ENCODE measurements around the gene RCCD1. TPM values are rescaled to one million over a fixed set of nuclear protein-coding genes. Genes with fewer than 3 reads are reported as not detected.

Gene RCCD1
- total RNA-seq, 1 experiment from 2014 or later: 29.0 TPM

DNA sequence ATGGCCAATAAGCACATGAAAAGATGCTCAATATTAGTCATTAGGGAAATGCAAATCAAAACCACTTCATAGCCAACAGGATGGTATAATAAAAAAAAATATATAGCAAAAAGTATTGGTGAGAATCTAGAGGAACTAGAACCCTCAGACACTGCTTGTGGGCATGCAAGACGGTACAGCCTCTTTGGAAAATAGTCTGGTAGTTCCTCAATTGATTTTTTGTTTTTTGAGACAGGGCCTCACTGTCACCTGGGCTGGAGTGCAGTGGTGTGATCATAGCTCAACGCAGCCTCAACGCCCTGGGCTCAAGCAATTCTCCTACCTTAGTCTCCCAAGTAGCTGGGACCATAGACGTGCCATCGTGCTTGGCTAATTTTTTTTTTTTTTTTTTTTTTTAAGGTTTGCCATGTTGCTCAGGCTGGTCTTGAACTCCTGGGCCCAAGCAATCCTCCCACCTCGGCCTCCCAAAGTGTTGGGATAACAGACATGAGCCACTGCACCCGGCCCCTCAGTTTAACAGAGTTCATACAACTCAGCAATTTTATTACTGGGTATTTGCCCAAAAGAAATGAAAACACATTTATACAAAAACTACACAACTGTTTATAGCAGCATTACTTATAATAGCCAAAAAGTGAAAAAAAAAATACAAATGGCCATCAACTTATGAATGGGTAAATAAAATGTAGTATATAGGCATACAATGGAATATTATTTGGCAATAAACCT is 34.5 kb downstream of the RCCD1 start:
- Mint-ChIP-seq H3K27me3 (ENCODE audit: insufficient read depth, unreplicated experiment) (no peaks in the 10 kb centered on the region), H3K9me3 (ENCODE audit: unreplicated experiment) (no peaks in the 10 kb centered on the region), H3K4me1 (ENCODE audit: insufficient read depth, unreplicated experiment) (peaks cover 26% of the 10 kb centered on the region), H3K4me3 (ENCODE audit: unreplicated experiment) (no peak overlapping the region), H3K36me3 (ENCODE audit: insufficient read depth, unreplicated experiment) (peaks cover 6% of the 10 kb centered on the region), H3K27ac (ENCODE audit: low read depth, unreplicated experiment) (peak overlapping the region; percentile 98)
- intact Hi-C loops (cut with micrococcal nuclease): no loop called here
- TF ChIP-seq, protein P1, sequence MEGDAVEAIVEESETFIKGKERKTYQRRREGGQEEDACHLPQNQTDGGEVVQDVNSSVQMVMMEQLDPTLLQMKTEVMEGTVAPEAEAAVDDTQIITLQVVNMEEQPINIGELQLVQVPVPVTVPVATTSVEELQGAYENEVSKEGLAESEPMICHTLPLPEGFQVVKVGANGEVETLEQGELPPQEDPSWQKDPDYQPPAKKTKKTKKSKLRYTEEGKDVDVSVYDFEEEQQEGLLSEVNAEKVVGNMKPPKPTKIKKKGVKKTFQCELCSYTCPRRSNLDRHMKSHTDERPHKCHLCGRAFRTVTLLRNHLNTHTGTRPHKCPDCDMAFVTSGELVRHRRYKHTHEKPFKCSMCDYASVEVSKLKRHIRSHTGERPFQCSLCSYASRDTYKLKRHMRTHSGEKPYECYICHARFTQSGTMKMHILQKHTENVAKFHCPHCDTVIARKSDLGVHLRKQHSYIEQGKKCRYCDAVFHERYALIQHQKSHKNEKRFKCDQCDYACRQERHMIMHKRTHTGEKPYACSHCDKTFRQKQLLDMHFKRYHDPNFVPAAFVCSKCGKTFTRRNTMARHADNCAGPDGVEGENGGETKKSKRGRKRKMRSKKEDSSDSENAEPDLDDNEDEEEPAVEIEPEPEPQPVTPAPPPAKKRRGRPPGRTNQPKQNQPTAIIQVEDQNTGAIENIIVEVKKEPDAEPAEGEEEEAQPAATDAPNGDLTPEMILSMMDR (IDR thresholded peaks at IDR 0.05; ENCODE audit: unreplicated experiment): no peak
- POLR2A ChIA-PET: interaction anchor here (0.7 to 4.5 kb wide), 7 partner anchors 12 to 755 kb away, joined by 3 to 20 read pairs (median 5); partner anchors contain the start of genes CIB1, GDPGP1, RCCD1 and UNC45A
- BruUV-seq (replicated peaks): no TSS peak
- CTCF ChIA-PET: interaction anchor here (0.7 to 7.1 kb wide), 3 partner anchors 28 to 952 kb away, joined by 3 to 65 read pairs (median 5); no protein-coding TSS in a partner anchor
- DNase-seq (ENCODE audit: unreplicated experiment): no peak

DNA sequence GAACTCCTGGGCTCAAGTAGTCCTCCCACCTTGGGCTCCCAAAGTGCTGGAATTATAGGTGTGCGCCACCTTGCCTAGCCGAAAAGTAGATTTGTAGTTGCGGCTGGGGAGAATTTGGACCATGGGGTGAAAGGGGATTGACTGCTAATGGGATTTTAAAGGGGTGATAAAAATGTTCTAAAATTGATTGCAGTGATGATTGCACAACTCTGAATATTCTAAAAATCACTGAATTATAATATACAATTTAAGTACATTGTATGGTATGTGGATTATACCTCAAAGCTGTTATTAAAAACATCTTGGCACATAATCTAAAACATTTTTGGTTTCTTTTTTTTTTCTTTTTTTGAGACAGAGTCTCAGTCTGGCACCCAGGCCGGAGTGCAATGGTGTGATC is 35.8 kb downstream of the RCCD1 start:
- no TSS peak for BruUV-seq (replicated peaks)
- intact Hi-C loops (cut with micrococcal nuclease): no loop called here
- no peaks in the 10 kb centered on the region for H3K9me3 Mint-ChIP-seq (ENCODE audit: unreplicated experiment)
- ChIA-PET POLR2A (interaction anchor here (1.4 to 4.5 kb wide), 4 partner anchors 32 to 55 kb away, joined by 5 to 20 read pairs (median 6); partner anchors contain the start of genes RCCD1, UNC45A and VPS33B), CTCF (interaction anchor here (0.8 to 7.1 kb wide), 2 partner anchors 33 to 43 kb away, joined by 4 to 65 read pairs; no protein-coding TSS in a partner anchor)
- no peak for DNase-seq (ENCODE audit: unreplicated experiment)
- H3K36me3 Mint-ChIP-seq (ENCODE audit: insufficient read depth, unreplicated experiment): peaks cover 6% of the 10 kb centered on the region
- H3K27me3 Mint-ChIP-seq (ENCODE audit: insufficient read depth, unreplicated experiment): no peaks in the 10 kb centered on the region
- H3K27ac Mint-ChIP-seq (ENCODE audit: low read depth, unreplicated experiment): no peak overlapping the region
- TF ChIP-seq, protein P1 (IDR thresholded peaks at IDR 0.05; ENCODE audit: unreplicated experiment): no peak
- H3K4me1 Mint-ChIP-seq (ENCODE audit: insufficient read depth, unreplicated experiment): peaks cover 26% of the 10 kb centered on the region
- no peak overlapping the region for H3K4me3 Mint-ChIP-seq (ENCODE audit: unreplicated experiment)

DNA sequence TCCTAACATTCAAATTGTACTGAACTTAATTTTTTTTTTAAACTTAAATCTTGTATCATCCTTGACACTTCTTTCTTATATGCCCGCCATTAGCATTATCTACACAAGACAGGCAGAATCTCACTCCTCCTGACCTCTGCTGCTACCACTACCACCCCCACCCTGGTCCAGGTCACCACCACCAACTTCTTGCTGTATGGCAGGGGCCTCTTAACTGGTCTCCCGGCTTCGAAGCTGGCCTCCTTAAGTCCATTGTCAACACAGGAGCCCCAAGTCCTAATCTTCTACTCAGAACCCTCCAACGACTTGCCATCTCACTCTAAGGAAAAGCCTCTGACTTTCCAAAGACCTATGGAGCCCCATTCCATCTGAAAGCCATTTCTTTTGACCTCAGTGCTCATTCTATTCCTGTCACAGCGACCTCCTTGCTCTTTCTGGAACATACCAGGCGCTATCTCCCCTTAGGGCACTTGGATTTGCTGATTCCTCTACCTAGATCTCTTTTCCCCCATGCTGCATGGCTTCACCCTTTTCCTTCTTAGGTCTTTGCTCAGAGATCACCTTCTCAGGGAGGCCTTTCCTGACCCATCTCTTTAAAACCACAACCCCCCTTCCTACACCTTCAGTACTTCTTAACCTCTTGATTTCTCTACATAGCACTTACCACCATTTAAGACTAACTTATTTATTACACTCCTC is 37.1 kb downstream of the RCCD1 start:
- intact Hi-C loops (cut with micrococcal nuclease): no loop called here
- BruUV-seq (replicated peaks): no TSS peak
- Mint-ChIP-seq H3K4me3 (ENCODE audit: unreplicated experiment) (no peak overlapping the region), H3K36me3 (ENCODE audit: insufficient read depth, unreplicated experiment) (peaks cover 6% of the 10 kb centered on the region), H3K9me3 (ENCODE audit: unreplicated experiment) (no peaks in the 10 kb centered on the region), H3K4me1 (ENCODE audit: insufficient read depth, unreplicated experiment) (peaks cover 26% of the 10 kb centered on the region), H3K27ac (ENCODE audit: low read depth, unreplicated experiment) (peak overlapping the region; percentile 98), H3K27me3 (ENCODE audit: insufficient read depth, unreplicated experiment) (no peaks in the 10 kb centered on the region)
- ChIA-PET CTCF (interaction anchor here (0.6 kb wide), 1 partner anchor 17 kb away, joined by 3 read pairs; no protein-coding TSS in a partner anchor), POLR2A (interaction anchor here (2.4 kb wide), 1 partner anchor 30 kb away, joined by 8 read pairs; the partner anchor contains the start of gene VPS33B)
- TF ChIP-seq, protein P1 (IDR thresholded peaks at IDR 0.05; ENCODE audit: unreplicated experiment): no peak
- DNase-seq (ENCODE audit: unreplicated experiment): no peak

DNA sequence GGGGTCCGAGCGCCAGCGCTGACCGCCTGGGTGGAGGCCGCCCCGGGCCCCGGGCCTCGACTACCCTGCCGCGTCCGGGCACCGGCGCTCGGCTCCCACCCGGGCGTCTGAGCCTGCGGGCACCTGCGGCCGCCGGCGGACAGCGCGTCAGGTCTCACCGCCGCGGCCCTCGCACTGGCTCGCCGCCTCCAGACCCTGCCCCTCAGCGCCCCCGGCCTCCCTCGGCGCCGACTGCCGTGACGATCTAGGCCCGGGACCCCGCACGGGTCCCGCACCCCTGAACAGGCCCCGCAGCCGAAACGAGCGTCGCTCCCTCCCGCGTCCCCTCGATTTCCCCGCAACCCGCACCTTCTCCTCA is 39.4 kb downstream of the RCCD1 start:
- intact Hi-C loops (cut with micrococcal nuclease): loop anchor here (2.0 kb wide), 1 partner anchor 37 kb away; no protein-coding TSS in a partner anchor
- ChIA-PET POLR2A (interaction anchor here (1.2 to 3.7 kb wide), 6 partner anchors 10 to 62 kb away, joined by 5 to 37 read pairs (median 16); partner anchors contain the start of genes HDDC3 and VPS33B), CTCF (interaction anchor here (1.0 to 1.4 kb wide), 3 partner anchors 38 to 263 kb away, joined by 3 to 8 read pairs (median 5); no protein-coding TSS in a partner anchor)
- H3K4me3 Mint-ChIP-seq (ENCODE audit: unreplicated experiment): peak overlapping the region; percentile 88
- no TSS peak for BruUV-seq (replicated peaks)
- peaks cover 19% of the 10 kb centered on the region for H3K36me3 Mint-ChIP-seq (ENCODE audit: insufficient read depth, unreplicated experiment)
- H3K9me3 Mint-ChIP-seq (ENCODE audit: unreplicated experiment): no peaks in the 10 kb centered on the region
- peak overlapping the region; percentile 98 for H3K27ac Mint-ChIP-seq (ENCODE audit: low read depth, unreplicated experiment)
- H3K4me1 Mint-ChIP-seq (ENCODE audit: insufficient read depth, unreplicated experiment): peaks cover 9% of the 10 kb centered on the region
- no peak for DNase-seq (ENCODE audit: unreplicated experiment)
- TF ChIP-seq, protein P1 (IDR thresholded peaks at IDR 0.05; ENCODE audit: unreplicated experiment): no peak
- no peaks in the 10 kb centered on the region for H3K27me3 Mint-ChIP-seq (ENCODE audit: insufficient read depth, unreplicated experiment)
